Anterior cingulate cortex (tissue), 58 donors: ENCODE data around the gene DNAI7.
A peak's percentile ranks its signal among the peaks of the same experiment; 100 is the strongest.

Source experiments
- DNase-seq, 58 donors: peaks; one replicate each; lab custom pipeline; 2025; lab: John Stamatoyannopoulos, UW

Gene DNAI7

GRCh38 chr12:25107920-25108319, 87.0 kb downstream of the DNAI7 start:
- DNase-seq = peak in 1 of 58 donors; percentile 1

GRCh38 chr12:25106818-25107217, 88.1 kb downstream of the DNAI7 start:
- DNase-seq = no peak

GRCh38 chr12:25102402-25102801, 92.6 kb downstream of the DNAI7 start:
- DNase-seq = no peak

- no peak for DNase-seq
These were observed 93.9 kb downstream of the DNAI7 start for GRCh38 chr12:25101092-25101445.

- no peak for DNase-seq
These were observed 94.5 kb downstream of the DNAI7 start for GRCh38 chr12:25100194-25101091.

GRCh38 chr12:25099010-25099409, 96.0 kb downstream of the DNAI7 start:
- DNase-seq = no peak

GRCh38 chr12:25089738-25090137, 105.2 kb downstream of the DNAI7 start:
- DNase-seq = no peak

- DNase-seq = no peak
These were observed 107.4 kb downstream of the DNAI7 start for GRCh38 chr12:25087596-25087995.

GRCh38 chr12:25084816-25085215, 110.1 kb downstream of the DNAI7 start:
- no peak for DNase-seq

GRCh38 chr12:25083211-25083610, 111.7 kb downstream of the DNAI7 start:
- no peak for DNase-seq

- no peak for DNase-seq
These were observed 112.3 kb downstream of the DNAI7 start for GRCh38 chr12:25082628-25083027.

- DNase-seq = no peak
These were observed 115.6 kb downstream of the DNAI7 start for GRCh38 chr12:25079393-25079792.

- no peak for DNase-seq
These were observed 120.0 kb downstream of the DNAI7 start for GRCh38 chr12:25074954-25075353.

- no peak for DNase-seq
These were observed 120.8 kb downstream of the DNAI7 start for GRCh38 chr12:25074113-25074512.

- no peak for DNase-seq
These were observed 121.9 kb downstream of the DNAI7 start for GRCh38 chr12:25072906-25073650.

GRCh38 chr12:25071366-25071765, 123.6 kb downstream of the DNAI7 start:
- peak in 1 of 58 donors; percentile 2 for DNase-seq

- no peak for DNase-seq
These were observed 125.7 kb downstream of the DNAI7 start for GRCh38 chr12:25069224-25069623.

GRCh38 chr12:25065035-25065434, 129.9 kb downstream of the DNAI7 start:
- DNase-seq = no peak

GRCh38 chr12:25063873-25064628, 130.9 kb downstream of the DNAI7 start:
- no peak for DNase-seq

- no peak for DNase-seq
These were observed 136.3 kb downstream of the DNAI7 start for GRCh38 chr12:25058658-25059058.
